ENCODE measurements around the gene ACSM5. TPM values are rescaled to one million over a fixed set of nuclear protein-coding genes. Genes with fewer than 3 reads are reported as not detected.

ACSM5 gene
- total and polyA plus RNA-seq, 2 of the 4 experiments (the other 2 are of a cell fraction), result not detected

- Histone ChIP-seq H2BK15ac (ENCODE audit: low read depth, low read length) (no peak overlapping the region), H3K9ac (ENCODE audit: low read depth, low read length) (no peak overlapping the region), H3K4me3 (ENCODE audit: insufficient read depth, low read depth, low read length) (no peak overlapping the region), H3K14ac (replicated peaks; ENCODE audit: low read depth, low read length) (no peak overlapping the region), H3K4me1 (ENCODE audit: control insufficient read depth, insufficient read depth, low read length) (no peaks in the 10 kb centered on the region), H3K56ac (ENCODE audit: extremely low read depth, insufficient read depth, low read length) (no peak overlapping the region), H3K36me3 (ENCODE audit: control insufficient read depth, insufficient read depth, low read length) (no peaks in the 10 kb centered on the region), H3K9me1 (ENCODE audit: insufficient read depth, low read length) (no peaks in the 10 kb centered on the region), H3K27ac (ENCODE audit: insufficient read depth, low read length) (no peak overlapping the region), H3K4me2 (ENCODE audit: low read depth, low read length) (no peak overlapping the region), H4K20me1 (ENCODE audit: insufficient read depth, low read length) (no peaks in the 10 kb centered on the region), H3K9me3 (ENCODE audit: control insufficient read depth, insufficient read depth, low read length) (peaks cover 7% of the 10 kb centered on the region; the same call in 1 of the 2 replicates), H2AFZ (replicated peaks; ENCODE audit: low read length, poor library complexity) (no peak overlapping the region), H2AK9ac (replicated peaks; ENCODE audit: low read depth, low read length, poor library complexity) (no peak overlapping the region), H3K4ac (ENCODE audit: low read depth, low read length) (no peak overlapping the region), H3K18ac (ENCODE audit: low read depth, low read length) (no peak overlapping the region), H2BK20ac (ENCODE audit: low read depth, low read length) (no peak overlapping the region), H4K5ac (ENCODE audit: low read depth, low read length) (no peak overlapping the region), H2BK5ac (ENCODE audit: low read depth, low read length, poor library complexity, severe bottlenecking) (no peak overlapping the region), H3K23ac (ENCODE audit: low read depth, low read length) (no peak overlapping the region), H3K79me1 (ENCODE audit: low read depth in 1 of 2, low read length in 2 of 2) (no peaks in the 10 kb centered on the region), H2AK5ac (ENCODE audit: low read depth, low read length) (no peak overlapping the region), H2BK120ac (ENCODE audit: low read depth, low read length) (no peak overlapping the region), H4K8ac (ENCODE audit: low read depth in 2 of 2, low read length in 2 of 2) (no peak overlapping the region), H4K91ac (ENCODE audit: insufficient read depth, low read depth, low read length) (no peak overlapping the region), H3K27me3 (ENCODE audit: control insufficient read depth, insufficient read depth, low read length) (no peaks in the 10 kb centered on the region)
- WGBS, 2 experiments (ENCODE audit: extremely low coverage in 2 of 2, insufficient read length in 1 of 2), result no CpG with 5 or more reads among the region's 2 CpGs
- POLR2A ChIA-PET (ENCODE audit: unreplicated experiment), result no interaction called here
- TF ChIP-seq SMC3 (IDR thresholded peaks at IDR 0.05; ENCODE audit: low read depth, low read length), result no peak
- no peak for TF ChIP-seq USF2 (IDR thresholded peaks at IDR 0.05; ENCODE audit: low read depth, low read length)
- no peak for TF ChIP-seq POLR2A (IDR thresholded peaks at IDR 0.05; ENCODE audit: low read depth, low read length)
- no peak for TF ChIP-seq RAD21 (IDR thresholded peaks at IDR 0.05; ENCODE audit: low read length)
- TF ChIP-seq MAFK (IDR thresholded peaks at IDR 0.05; ENCODE audit: low read depth, low read length), result no peak
- no peak for TF ChIP-seq MAZ (IDR thresholded peaks at IDR 0.05; ENCODE audit: borderline replicate concordance, low read depth, low read length)
- TF ChIP-seq CHD1 (IDR thresholded peaks at IDR 0.05; ENCODE audit: low read depth, low read length), result no peak
- no peak for TF ChIP-seq CEBPB (IDR thresholded peaks at IDR 0.05; ENCODE audit: low read depth, low read length)
- no peak for TF ChIP-seq BHLHE40 (IDR thresholded peaks at IDR 0.05; ENCODE audit: low read depth, low read length)
- intact Hi-C loops (cut with micrococcal nuclease) (no loop called here), dilution Hi-C loops (cut with HindIII; ENCODE audit: low sequenced_read_pairs, unreplicated experiment) (no loop called here), in situ Hi-C loops (cut with MboI; ENCODE audit: low sequenced_read_pairs) (no loop called here)
- CTCF ChIA-PET, result no interaction called here
- ATAC-seq (ENCODE audit: low read depth), result no peak
- no peak for DNase-seq
- no TSS peak for BruUV-seq (replicated peaks)
These were observed 49.3 kb upstream of the ACSM5 start for GRCh38 chr16:20359997-20360396.
